Stomach (tissue), 4 donors: ENCODE measurements around the gene AP3B1.

Experiments used
- CTCF ChIP-seq, 7 experiments: fragments of 450-650 bp in 4 of 7; fragments of 200-600 bp in 3 of 7; sonication (generic) in 3 of 7; IDR thresholded peaks; one replicate each; pipeline ENCODE4 v1.5.1; 2016 to 2019; ENCODE audit warnings: antibody characterized with exemption in 7 of 7, control low read depth in 2 of 7, mild to moderate bottlenecking in 1 of 7
- EP300 ChIP-seq: sonication (generic); formaldehyde crosslinking; IDR thresholded peaks from one replicate; pipeline ENCODE4 v1.6.1; 2017; ENCODE audit warnings: antibody characterized with exemption
- POLR2AphosphoS5 ChIP-seq, 3 donors: sonication (generic); formaldehyde crosslinking; IDR thresholded peaks; one replicate each; pipeline ENCODE4 v1.6.1; 2016; ENCODE audit warnings: antibody characterized with exemption in 3 of 3

- TF ChIP-seq POLR2AphosphoS5 (IDR thresholded peaks at IDR 0.05) (no peak), CTCF (IDR thresholded peaks at IDR 0.05) (no peak), EP300 (no peak)
Observed at GRCh38 chr5:77963795-77964194, 330.7 kb downstream of the AP3B1 start.
